Measurements from ENCODE around the gene ZNF324B. TPM values are rescaled to one million over a fixed set of nuclear protein-coding genes. Genes with fewer than 3 reads are reported as not detected.
A peak's percentile ranks its signal among the peaks of the same experiment; 100 is the strongest.

ZNF324B gene
- total and polyA plus RNA-seq, 9 donors, result 2.7 to 5.7 (median 3.9) TPM

- H3K4me3 ChIP-seq (ENCODE audit: low read length), result peak overlapping the region; percentile 66
- H3K27me3 ChIP-seq (ENCODE audit: control insufficient read depth, insufficient read depth, low read length), result no peaks in the 10 kb centered on the region
- peaks cover 22% of the 10 kb centered on the region for H3K4me1 ChIP-seq (ENCODE audit: control insufficient read depth, insufficient read depth, low read length)
- WGBS (ENCODE audit: insufficient coverage), result under 1% methylated on average over 59 of the region's 60 CpGs
- DNase-seq, result peak; percentile 99
- peak overlapping the region; percentile 89 for H3K27ac ChIP-seq (ENCODE audit: low read length)
- no peaks in the 10 kb centered on the region for H3K9me3 ChIP-seq (replicated peaks; ENCODE audit: control insufficient read depth, low read depth, low read length)
- H3K36me3 ChIP-seq (ENCODE audit: control insufficient read depth, insufficient read depth, low read length), result no peaks in the 10 kb centered on the region
These were observed 47.9 kb downstream of the ZNF324B start for GRCh38 chr19:58499021-58499927.

DNA sequence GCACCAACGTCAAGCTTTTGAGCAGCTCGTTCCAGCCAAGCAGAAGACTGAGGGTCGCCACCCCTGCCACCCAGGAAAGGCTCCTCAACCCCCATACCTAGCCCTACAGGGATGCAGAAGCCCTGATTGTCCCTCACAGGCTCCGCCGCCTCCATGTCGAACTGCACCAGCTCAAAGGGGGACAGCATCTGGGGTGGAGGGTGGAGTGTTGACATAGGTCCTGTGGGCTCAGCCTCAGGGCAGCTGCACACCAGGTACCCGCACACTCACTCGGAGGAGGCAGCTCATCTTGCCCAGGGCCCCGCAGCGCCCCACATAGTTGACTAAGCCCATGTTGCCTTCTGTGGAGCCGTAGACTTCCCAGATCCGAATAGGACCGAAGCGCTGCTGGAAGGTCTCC is 48.8 kb downstream of the ZNF324B start:
- no peak overlapping the region for H3K4me3 ChIP-seq (ENCODE audit: low read length)
- H3K27me3 ChIP-seq (ENCODE audit: control insufficient read depth, insufficient read depth, low read length), result no peaks in the 10 kb centered on the region
- H3K9me3 ChIP-seq (replicated peaks; ENCODE audit: control insufficient read depth, low read depth, low read length), result no peaks in the 10 kb centered on the region
- no peak for DNase-seq
- 95% methylated on average over 12 of the region's 14 CpGs for WGBS (ENCODE audit: insufficient coverage)
- no peak overlapping the region for H3K27ac ChIP-seq (ENCODE audit: low read length)
- H3K36me3 ChIP-seq (ENCODE audit: control insufficient read depth, insufficient read depth, low read length), result no peaks in the 10 kb centered on the region
- peaks cover 22% of the 10 kb centered on the region for H3K4me1 ChIP-seq (ENCODE audit: control insufficient read depth, insufficient read depth, low read length)

Other genes with a start within 250 kb of the ZNF324B start
- gene ZNF544, start 222.7 kb upstream of the ZNF324B start, total RNA-seq, result 24.2 TPM
- 10 to 100 TPM; 13.2 to 22.6 (median 15.7) TPM for gene ZNF544, start 222.7 kb upstream of the ZNF324B start, polyA plus RNA-seq (ENCODE audit: insufficient read depth in 1 of 8, insufficient read length in 8 of 8, low replicate concordance in 1 of 8)
- gene ZNF8, start 172.7 kb upstream of the ZNF324B start, total RNA-seq, result 5.7 TPM
- gene ZNF8, start 172.7 kb upstream of the ZNF324B start, polyA plus RNA-seq (ENCODE audit: insufficient read depth in 1 of 8, insufficient read length in 8 of 8, low replicate concordance in 1 of 8), result 1 to 10 TPM; 2.6 to 5.9 (median 4.4) TPM
- 30.5 TPM for gene ERVK3-1, start 146.2 kb upstream of the ZNF324B start, total RNA-seq
- gene ERVK3-1, start 146.2 kb upstream of the ZNF324B start, polyA plus RNA-seq (ENCODE audit: insufficient read depth in 1 of 8, insufficient read length in 8 of 8, low replicate concordance in 1 of 8), result 10 to 100 TPM; 28.8 to 37.1 (median 32.4) TPM
- 2.7 TPM for gene ZSCAN22, start 124.6 kb upstream of the ZNF324B start, total RNA-seq
- gene ZSCAN22, start 124.6 kb upstream of the ZNF324B start, polyA plus RNA-seq (ENCODE audit: insufficient read depth in 1 of 8, insufficient read length in 8 of 8, low replicate concordance in 1 of 8), result 1 to 10 TPM; 2.4 to 3.4 (median 3.2) TPM
- 10.8 TPM for gene A1BG, start 98.1 kb upstream of the ZNF324B start, total RNA-seq
- 1 to 10 TPM; 2.4 to 5.0 (median 4.2) TPM for gene A1BG, start 98.1 kb upstream of the ZNF324B start, polyA plus RNA-seq (ENCODE audit: insufficient read depth in 1 of 8, insufficient read length in 8 of 8, low replicate concordance in 1 of 8)
- gene ZNF497, start 88.9 kb upstream of the ZNF324B start, total RNA-seq, result 2.2 TPM
- gene ZNF497, start 88.9 kb upstream of the ZNF324B start, polyA plus RNA-seq (ENCODE audit: insufficient read depth in 1 of 8, insufficient read length in 8 of 8, low replicate concordance in 1 of 8), result 1 to 10 TPM; 1.8 to 3.2 (median 2.7) TPM
- gene ZNF837, start 70.6 kb upstream of the ZNF324B start, total RNA-seq, result 1.0 TPM
- gene ZNF837, start 70.6 kb upstream of the ZNF324B start, polyA plus RNA-seq (ENCODE audit: insufficient read depth in 1 of 8, insufficient read length in 8 of 8, low replicate concordance in 1 of 8), result 1 to 10 TPM; 1.1 to 2.3 (median 1.8) TPM
- gene RPS5, start 64.4 kb upstream of the ZNF324B start, total RNA-seq, result 2,401 TPM
- gene RPS5, start 64.4 kb upstream of the ZNF324B start, polyA plus RNA-seq (ENCODE audit: insufficient read depth in 1 of 8, insufficient read length in 8 of 8, low replicate concordance in 1 of 8), result 1,000 to 10,000 TPM; 1,523 to 1,956 (median 1,735) TPM
- not detected for gene RNF225, start 56.0 kb upstream of the ZNF324B start, total RNA-seq
- gene RNF225, start 56.0 kb upstream of the ZNF324B start, polyA plus RNA-seq (ENCODE audit: insufficient read depth in 1 of 8, insufficient read length in 8 of 8, low replicate concordance in 1 of 8), result under 1 TPM in 1 of 8 donors, not detected in 7; 0.20 TPM
- gene ZNF584, start 43.0 kb upstream of the ZNF324B start, total RNA-seq, result 7.9 TPM
- 1 to 10 TPM; 4.7 to 7.8 (median 6.2) TPM for gene ZNF584, start 43.0 kb upstream of the ZNF324B start, polyA plus RNA-seq (ENCODE audit: insufficient read depth in 1 of 8, insufficient read length in 8 of 8, low replicate concordance in 1 of 8)
- gene ZNF132, start 11.5 kb upstream of the ZNF324B start, total RNA-seq, result 9.5 TPM
- 1 to 10 TPM; 3.0 to 5.6 (median 4.7) TPM for gene ZNF132, start 11.5 kb upstream of the ZNF324B start, polyA plus RNA-seq (ENCODE audit: insufficient read depth in 1 of 8, insufficient read length in 8 of 8, low replicate concordance in 1 of 8)
- gene ZNF324, start 15.5 kb downstream of the ZNF324B start, total RNA-seq, result 7.3 TPM
- 1 to 10 TPM; 4.8 to 6.4 (median 5.6) TPM for gene ZNF324, start 15.5 kb downstream of the ZNF324B start, polyA plus RNA-seq (ENCODE audit: insufficient read depth in 1 of 8, insufficient read length in 8 of 8, low replicate concordance in 1 of 8)
- 7.8 TPM for gene ZNF446, start 24.7 kb downstream of the ZNF324B start, total RNA-seq
- gene ZNF446, start 24.7 kb downstream of the ZNF324B start, polyA plus RNA-seq (ENCODE audit: insufficient read depth in 1 of 8, insufficient read length in 8 of 8, low replicate concordance in 1 of 8), result 1 to 10 TPM; 6.5 to 9.8 (median 7.8) TPM
- 5.7 TPM for gene SLC27A5, start 60.4 kb downstream of the ZNF324B start, total RNA-seq
- 1 to 10 TPM; 2.5 to 4.6 (median 3.9) TPM for gene SLC27A5, start 60.4 kb downstream of the ZNF324B start, polyA plus RNA-seq (ENCODE audit: insufficient read depth in 1 of 8, insufficient read length in 8 of 8, low replicate concordance in 1 of 8)
- 3.0 TPM for gene ZBTB45, start 68.2 kb downstream of the ZNF324B start, total RNA-seq
- gene ZBTB45, start 68.2 kb downstream of the ZNF324B start, polyA plus RNA-seq (ENCODE audit: insufficient read depth in 1 of 8, insufficient read length in 8 of 8, low replicate concordance in 1 of 8), result 10 to 100 TPM in 6 of 8 donors, 1 to 10 TPM in 2; 9.2 to 12.4 (median 10.5) TPM
- 213 TPM for gene TRIM28, start 92.4 kb downstream of the ZNF324B start, total RNA-seq
- 100 to 1,000 TPM; 297 to 466 (median 390) TPM for gene TRIM28, start 92.4 kb downstream of the ZNF324B start, polyA plus RNA-seq (ENCODE audit: insufficient read depth in 1 of 8, insufficient read length in 8 of 8, low replicate concordance in 1 of 8)
- 60.8 TPM for gene CHMP2A, start 103.5 kb downstream of the ZNF324B start, total RNA-seq
- 10 to 100 TPM; 71.0 to 83.3 (median 77.3) TPM for gene CHMP2A, start 103.5 kb downstream of the ZNF324B start, polyA plus RNA-seq (ENCODE audit: insufficient read depth in 1 of 8, insufficient read length in 8 of 8, low replicate concordance in 1 of 8)
- gene UBE2M, start 107.0 kb downstream of the ZNF324B start, total RNA-seq, result 30.6 TPM
- gene UBE2M, start 107.0 kb downstream of the ZNF324B start, polyA plus RNA-seq (ENCODE audit: insufficient read depth in 1 of 8, insufficient read length in 8 of 8, low replicate concordance in 1 of 8), result 10 to 100 TPM; 65.3 to 71.8 (median 67.3) TPM
- gene MZF1, start 121.7 kb downstream of the ZNF324B start, total RNA-seq, result 10.3 TPM
- 10 to 100 TPM in 7 of 8 donors, 1 to 10 TPM in 1; 8.1 to 21.4 (median 17.4) TPM for gene MZF1, start 121.7 kb downstream of the ZNF324B start, polyA plus RNA-seq (ENCODE audit: insufficient read depth in 1 of 8, insufficient read length in 8 of 8, low replicate concordance in 1 of 8)

Data from muscle of leg (tissue), 11 donors.